Measurements from ENCODE around the gene HHEX.
A peak's percentile ranks its signal among the peaks of the same experiment; 100 is the strongest.

HHEX gene

GRCh38 chr10:92695679-92696605, 6.2 kb downstream of the HHEX start:
- no peak for DNase-seq

- no peak for DNase-seq
These were observed 7.0 kb downstream of the HHEX start for GRCh38 chr10:92696606-92697383.

DNA sequence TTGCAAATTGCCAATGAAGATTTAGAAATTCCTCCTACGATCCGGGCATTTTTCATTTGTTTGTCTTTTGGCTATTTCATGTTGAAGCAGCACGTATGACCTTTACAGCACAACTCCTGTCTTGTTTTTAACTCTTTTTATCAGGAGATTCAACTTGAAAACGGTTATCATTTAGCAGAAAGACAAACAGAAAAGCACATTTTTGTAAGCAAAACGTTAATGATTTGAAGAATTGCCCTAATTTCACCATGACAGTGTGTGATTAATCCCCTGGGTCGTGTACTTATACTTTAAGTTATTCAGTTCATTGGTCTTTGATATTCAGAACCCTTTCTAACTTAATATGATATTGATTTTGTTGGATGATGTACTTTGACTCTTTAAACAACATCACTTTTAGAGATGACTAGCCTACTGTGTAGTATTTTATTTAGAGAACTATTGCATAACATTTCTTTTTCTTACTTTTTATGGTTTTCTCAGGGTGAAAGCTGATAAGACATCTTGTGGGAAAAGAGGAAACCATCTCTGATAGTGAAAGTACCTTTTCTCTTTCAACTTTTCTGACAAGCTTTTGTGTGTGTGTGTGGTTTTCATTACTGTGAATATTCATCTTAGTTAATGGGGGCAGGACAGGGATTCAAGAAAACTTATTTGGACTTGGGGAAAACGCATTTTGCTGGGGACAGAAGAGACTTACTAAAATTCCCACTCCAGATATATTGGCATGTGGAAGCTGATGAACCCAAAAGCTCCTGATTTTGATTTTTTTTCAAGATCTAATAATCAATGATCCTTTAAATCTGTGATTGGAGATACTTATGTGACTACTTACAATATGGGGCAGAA, 8.1 kb downstream of the HHEX start:
- peak; percentile 10 for DNase-seq

- no peak for DNase-seq
These were observed 9.4 kb downstream of the HHEX start for GRCh38 chr10:92699193-92699517.

DNA sequence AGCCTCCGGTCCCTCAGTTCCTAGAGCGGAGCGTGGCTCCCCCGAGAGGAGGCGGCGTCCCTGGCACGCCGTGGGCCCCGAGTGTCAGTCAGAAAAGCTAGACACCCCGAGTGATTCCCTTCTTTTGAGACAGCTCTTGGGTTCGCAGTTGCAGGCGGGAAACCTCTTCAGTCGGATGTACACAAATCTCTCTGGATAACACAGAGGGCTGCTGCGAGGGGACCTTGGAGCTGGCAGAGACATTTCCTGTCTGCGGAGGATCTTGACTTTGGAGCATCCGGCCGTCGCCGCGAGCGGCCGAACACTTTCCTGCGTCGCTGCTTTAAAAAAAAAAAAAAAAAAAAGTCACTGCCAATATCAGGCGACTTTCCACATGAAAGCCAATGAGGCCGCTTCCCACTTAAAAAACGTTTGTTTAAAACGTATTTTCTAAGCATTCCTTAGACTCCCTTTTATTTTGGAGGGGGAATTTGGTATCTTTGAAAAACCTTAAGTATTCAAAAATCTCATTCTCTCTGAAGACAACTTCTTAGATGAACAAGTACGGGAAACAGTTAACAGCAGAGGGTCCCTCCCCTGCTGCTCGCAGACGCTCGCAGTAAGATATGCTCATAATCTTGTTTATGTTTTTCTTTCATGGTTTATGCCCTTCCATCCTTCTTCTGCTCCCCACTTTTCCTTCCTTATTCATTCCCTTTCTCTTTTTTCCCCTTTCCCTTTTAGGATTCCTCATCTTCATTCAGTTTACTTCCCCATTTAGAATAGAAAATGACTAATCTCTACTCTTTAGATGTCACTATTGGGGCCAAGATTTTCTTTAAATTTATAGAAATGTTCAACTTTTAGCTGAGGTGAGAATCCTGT, 10.0 kb downstream of the HHEX start:
- peak; percentile 46 for DNase-seq

GRCh38 chr10:92702301-92702916, 12.7 kb downstream of the HHEX start:
- DNase-seq = no peak

DNA sequence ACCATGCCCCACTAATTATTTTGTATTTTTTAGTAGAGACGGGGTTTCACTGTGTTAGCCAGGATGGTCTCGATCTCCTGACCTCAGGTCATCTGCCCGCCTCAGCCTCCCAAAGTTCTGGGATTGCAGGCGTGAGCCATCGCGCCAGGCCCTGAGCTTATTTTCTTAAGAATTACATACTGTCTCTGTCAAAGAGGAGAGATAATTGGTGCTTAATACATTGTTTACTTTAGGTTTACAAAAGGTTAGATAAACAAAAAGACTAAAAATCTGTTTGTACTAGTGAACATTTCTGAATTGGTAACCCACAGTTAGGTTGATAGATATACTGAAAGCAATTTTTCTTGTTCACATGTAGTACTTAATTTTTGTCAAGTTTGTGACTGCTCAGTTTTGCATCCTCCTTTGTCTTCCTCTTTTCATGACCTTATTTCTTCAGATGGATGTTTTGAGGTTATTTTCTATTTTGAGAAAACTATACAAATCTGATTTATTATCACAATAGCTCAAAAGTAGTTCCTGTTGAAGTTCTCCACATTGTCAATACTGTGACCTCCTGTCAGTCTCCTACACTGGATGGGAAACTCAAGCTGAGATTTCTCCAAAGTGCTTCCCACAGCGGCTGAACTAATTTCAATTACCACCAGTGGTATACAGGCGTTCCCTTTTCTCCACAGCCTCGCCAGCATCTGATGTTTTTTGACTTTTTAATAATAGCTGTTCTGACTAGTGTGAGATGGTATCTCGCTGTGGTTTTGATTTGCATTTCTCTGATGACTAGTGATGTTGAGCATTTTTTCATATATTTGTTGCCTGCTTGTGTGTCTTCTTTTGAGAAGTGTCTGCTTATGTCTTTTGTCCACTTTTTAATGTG, 22.5 kb downstream of the HHEX start:
- DNase-seq = peak; percentile 6

- no peak for DNase-seq
These were observed 24.5 kb downstream of the HHEX start for GRCh38 chr10:92714152-92714845.

- DNase-seq = no peak
These were observed 25.1 kb downstream of the HHEX start for GRCh38 chr10:92714872-92715271.

DNA sequence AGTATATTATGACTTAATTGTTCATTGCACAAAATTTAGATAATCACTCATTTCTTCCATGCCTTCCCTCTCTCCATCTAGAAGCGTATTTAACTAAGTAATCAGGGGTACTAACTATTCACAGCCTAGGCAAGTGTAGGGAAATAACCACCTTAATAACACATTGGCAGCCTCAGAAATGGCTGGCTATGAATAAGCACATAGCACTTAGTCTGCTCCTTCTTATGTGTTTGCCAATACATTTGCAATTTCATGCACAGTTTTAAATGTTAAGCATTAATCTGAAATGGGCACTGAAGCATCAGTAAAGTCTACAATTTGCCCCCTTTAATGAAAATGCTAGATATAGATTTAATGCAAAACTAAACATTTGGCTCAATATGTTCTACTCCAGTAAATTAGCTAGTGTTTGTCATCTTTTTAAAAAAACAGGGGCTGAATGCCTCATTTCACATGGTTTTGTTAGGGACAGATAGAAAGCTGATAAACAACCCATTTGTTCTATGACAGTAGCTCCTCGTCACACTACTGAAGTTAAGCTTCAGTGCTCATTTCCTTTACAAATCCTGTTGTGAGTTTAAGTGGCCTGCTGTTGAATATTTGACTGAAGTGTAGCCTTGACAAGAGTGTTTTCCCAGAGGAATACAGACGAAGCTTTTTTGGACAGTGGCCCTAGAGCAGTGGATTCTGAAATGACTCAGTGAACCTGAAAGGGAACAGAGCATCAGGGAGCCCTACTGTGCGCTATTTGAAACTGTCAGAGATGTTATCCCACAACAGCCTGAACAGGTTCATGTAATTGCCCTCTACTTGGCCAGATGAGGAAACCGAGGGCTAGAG, 30.5 kb downstream of the HHEX start:
- no peak for DNase-seq

- no peak for DNase-seq
These were observed 31.0 kb downstream of the HHEX start for GRCh38 chr10:92720831-92721165.

GRCh38 chr10:92722349-92722748, 32.6 kb downstream of the HHEX start:
- DNase-seq = no peak

DNA sequence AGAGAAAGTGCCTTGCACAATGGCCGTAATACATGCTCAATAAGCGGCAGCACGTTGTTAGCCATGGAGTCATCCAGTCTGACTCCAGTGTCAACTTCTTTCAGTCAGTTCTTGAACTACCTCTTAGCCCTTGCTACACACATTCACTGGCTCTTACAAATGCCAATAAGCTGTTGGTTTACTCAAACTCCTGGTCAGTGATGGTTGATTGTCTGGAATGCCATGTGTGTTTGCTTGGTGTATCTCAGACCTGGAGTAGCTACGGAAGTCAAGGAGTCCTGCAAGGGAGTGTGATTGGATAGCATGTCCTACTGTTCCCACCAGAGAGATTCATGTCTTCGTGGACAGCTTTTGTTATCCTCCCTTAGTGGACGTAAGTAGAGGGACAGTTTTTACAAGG, 37.4 kb downstream of the HHEX start:
- no peak for DNase-seq

DNA sequence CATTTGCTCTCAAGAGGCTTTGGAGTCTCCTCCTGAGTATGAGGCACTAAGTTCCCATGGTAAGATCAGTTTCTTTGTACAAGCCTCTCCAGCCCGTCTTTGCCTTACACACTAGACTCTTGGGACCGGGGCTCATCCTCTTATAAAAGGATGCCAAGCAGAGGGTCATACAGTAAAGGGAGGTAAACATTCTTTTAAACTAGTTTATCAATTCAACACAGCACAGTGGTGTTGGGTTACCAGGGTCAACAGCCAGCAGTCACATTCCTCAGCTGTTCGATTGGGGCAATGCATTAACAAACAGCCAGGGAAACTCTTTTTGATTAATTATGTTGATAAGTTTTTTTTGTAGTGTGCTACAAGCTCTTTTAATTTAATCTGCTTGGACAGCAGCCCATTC, 37.8 kb downstream of the HHEX start:
- no peak for DNase-seq

DNA sequence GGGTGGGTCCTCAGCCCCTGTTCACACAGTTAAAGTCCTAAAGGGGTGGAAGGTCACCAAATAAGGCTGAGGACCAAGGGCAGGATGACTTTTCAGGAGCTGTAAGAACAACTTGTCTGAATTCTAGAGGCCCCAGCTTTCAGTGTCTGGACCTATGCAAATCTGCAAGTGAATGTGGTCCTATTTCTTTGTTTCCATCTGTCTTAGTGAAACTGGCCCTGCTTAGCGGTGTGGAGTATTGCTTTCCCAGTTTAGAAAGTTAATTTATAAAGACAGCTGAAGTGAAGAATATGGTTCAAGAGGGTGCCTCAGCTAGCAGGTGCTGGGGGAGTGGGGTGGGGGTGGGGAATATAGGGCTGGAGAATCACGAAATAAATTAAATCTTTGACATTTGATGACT, 40.1 kb downstream of the HHEX start:
- no peak for DNase-seq

GRCh38 chr10:92732958-92733357, 43.2 kb downstream of the HHEX start:
- DNase-seq = no peak

DNA sequence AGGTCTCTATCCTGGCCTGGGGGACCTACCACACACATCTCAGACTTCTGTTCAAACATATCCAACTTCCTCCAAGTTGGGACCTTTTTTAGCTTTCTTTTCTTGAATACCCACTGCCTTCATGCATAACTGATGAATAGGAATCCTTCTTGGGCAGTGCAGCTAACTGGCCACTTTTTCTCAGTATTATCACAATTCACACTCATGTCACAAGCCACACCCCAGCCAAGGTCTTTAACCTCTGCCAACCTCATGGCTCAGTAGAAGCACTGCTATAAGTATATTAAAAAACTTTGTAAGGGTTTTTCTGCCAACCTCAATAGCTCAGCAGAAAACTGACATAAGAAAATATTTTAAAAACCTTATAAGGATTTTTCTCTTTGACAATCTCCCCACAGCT, 44.5 kb downstream of the HHEX start:
- no peak for DNase-seq

GRCh38 chr10:92735938-92736337, 46.2 kb downstream of the HHEX start:
- DNase-seq = no peak

GRCh38 chr10:92737484-92737883, 47.7 kb downstream of the HHEX start:
- no peak for DNase-seq
